Mesothelial cell of epicardium (in vitro differentiated cells): ENCODE results near the gene LUZP2. TPM values are rescaled to one million over a fixed set of nuclear protein-coding genes. Genes with fewer than 3 reads are reported as not detected.

ENCODE experiments used
- DNase-seq, 2 experiments: peaks; one replicate each; pipeline ENCODE4 v3.0.0; 2021; ENCODE audit warnings: low spot score in 2 of 2; ENCODE audit not compliant: unreplicated experiment in 2 of 2
- H3K27ac Mint-ChIP-seq: 2 replicates; pipeline ENCODE4 v1.8.0; 2021; ENCODE audit warnings: mixed read lengths
- H3K27me3 Mint-ChIP-seq: 2 replicates; pipeline ENCODE4 v1.8.0; 2021; ENCODE audit warnings: low read depth, mixed read lengths
- H3K36me3 Mint-ChIP-seq: 2 replicates; pipeline ENCODE4 v1.8.0; 2021; ENCODE audit warnings: mixed read lengths
- H3K4me1 Mint-ChIP-seq: 2 replicates; pipeline ENCODE4 v1.8.0; 2021; ENCODE audit warnings: mixed read lengths
- H3K4me3 Mint-ChIP-seq: 2 replicates; pipeline ENCODE4 v1.8.0; 2021; ENCODE audit warnings: mild to moderate bottlenecking, moderate library complexity, mixed read lengths
- H3K9me3 Mint-ChIP-seq: 2 replicates; pipeline ENCODE4 v1.8.0; 2021; ENCODE audit warnings: mixed read lengths
- total RNA-seq: library from RNA; stranded (reverse); gene quantifications from 3 replicates; pipeline ENCODE4 v1.2.1, GENCODE V29; 2021
- TF ChIP-seq, protein P1 (sequence below): fragments of 200-600 bp; sonication (generic); IDR thresholded peaks from one replicate; pipeline ENCODE4 v1.5.0; 2021; ENCODE audit warnings: antibody characterized with exemption; ENCODE audit not compliant: unreplicated experiment

LUZP2 gene
- total RNA-seq, 1 donor from 2014 or later: 4.5 TPM

- H3K27me3 Mint-ChIP-seq: no peaks in the 10 kb centered on the region
- H3K4me1 Mint-ChIP-seq: peaks cover 11% of the 10 kb centered on the region
- no peak overlapping the region for H3K27ac Mint-ChIP-seq
- H3K4me3 Mint-ChIP-seq: no peak overlapping the region
- H3K36me3 Mint-ChIP-seq: no peaks in the 10 kb centered on the region
- peaks cover 6% of the 10 kb centered on the region for H3K9me3 Mint-ChIP-seq
- TF ChIP-seq, protein P1, sequence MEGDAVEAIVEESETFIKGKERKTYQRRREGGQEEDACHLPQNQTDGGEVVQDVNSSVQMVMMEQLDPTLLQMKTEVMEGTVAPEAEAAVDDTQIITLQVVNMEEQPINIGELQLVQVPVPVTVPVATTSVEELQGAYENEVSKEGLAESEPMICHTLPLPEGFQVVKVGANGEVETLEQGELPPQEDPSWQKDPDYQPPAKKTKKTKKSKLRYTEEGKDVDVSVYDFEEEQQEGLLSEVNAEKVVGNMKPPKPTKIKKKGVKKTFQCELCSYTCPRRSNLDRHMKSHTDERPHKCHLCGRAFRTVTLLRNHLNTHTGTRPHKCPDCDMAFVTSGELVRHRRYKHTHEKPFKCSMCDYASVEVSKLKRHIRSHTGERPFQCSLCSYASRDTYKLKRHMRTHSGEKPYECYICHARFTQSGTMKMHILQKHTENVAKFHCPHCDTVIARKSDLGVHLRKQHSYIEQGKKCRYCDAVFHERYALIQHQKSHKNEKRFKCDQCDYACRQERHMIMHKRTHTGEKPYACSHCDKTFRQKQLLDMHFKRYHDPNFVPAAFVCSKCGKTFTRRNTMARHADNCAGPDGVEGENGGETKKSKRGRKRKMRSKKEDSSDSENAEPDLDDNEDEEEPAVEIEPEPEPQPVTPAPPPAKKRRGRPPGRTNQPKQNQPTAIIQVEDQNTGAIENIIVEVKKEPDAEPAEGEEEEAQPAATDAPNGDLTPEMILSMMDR: no peak
- DNase-seq: no peak
Measured at GRCh38 chr11:24896118-24896835, 399.4 kb downstream of the LUZP2 start.

DNA sequence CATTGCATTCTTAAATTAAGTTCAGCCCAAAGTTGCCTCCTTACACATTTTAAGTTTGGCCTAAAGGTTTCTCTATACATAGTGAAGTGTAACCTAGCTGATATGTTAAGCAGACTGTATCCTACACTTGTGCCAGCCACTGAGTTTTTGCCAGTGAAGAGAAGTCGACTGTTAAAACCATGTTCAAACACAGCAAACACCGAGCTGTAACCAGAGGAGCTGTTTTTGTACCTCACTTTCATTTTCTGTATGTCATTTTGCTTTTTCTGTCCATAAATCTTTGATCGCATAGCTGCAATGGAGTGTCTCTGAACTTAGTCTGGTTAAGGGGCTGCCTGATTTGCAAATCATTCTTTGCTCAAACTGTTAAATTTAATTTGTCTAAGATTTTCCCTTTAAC is 403.7 kb downstream of the LUZP2 start:
- Mint-ChIP-seq H3K27me3 (no peaks in the 10 kb centered on the region), H3K4me1 (peaks cover 12% of the 10 kb centered on the region), H3K27ac (peak overlapping the region; percentile 62), H3K36me3 (no peaks in the 10 kb centered on the region), H3K4me3 (no peak overlapping the region), H3K9me3 (peaks cover 4% of the 10 kb centered on the region)
- DNase-seq: no peak
- TF ChIP-seq, protein P1: no peak

GRCh38 chr11:24900960-24901549 is 404.2 kb downstream of the LUZP2 start:
- Mint-ChIP-seq H3K36me3 (no peaks in the 10 kb centered on the region), H3K4me3 (no peak overlapping the region), H3K9me3 (no peaks in the 10 kb centered on the region), H3K27ac (peak overlapping the region; percentile 62), H3K27me3 (no peaks in the 10 kb centered on the region), H3K4me1 (peaks cover 12% of the 10 kb centered on the region)
- TF ChIP-seq, protein P1: no peak
- no peak for DNase-seq

DNA sequence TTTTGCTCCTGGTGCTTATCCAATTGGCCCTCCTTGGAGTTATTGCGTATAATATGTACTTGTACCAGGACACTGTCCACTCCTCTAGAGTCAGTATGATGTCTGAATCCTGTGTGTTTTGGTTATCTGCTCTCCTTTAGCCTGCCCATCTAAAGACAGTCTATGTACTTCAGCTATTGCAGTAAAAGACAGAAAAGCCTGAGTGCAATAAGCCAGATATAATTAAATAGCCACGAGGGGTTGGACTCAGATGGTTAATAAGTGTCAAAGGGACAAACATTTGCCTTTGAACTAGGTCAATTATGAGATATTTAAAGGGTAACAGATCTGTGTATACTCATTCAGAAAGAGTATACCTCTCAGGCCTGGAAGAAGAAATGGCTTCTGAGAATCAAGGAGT is 406.7 kb downstream of the LUZP2 start:
- Mint-ChIP-seq H3K36me3 (no peaks in the 10 kb centered on the region), H3K9me3 (no peaks in the 10 kb centered on the region), H3K27me3 (no peaks in the 10 kb centered on the region), H3K4me3 (no peak overlapping the region), H3K4me1 (peaks cover 12% of the 10 kb centered on the region), H3K27ac (no peak overlapping the region)
- DNase-seq: no peak
- TF ChIP-seq, protein P1: no peak

GRCh38 chr11:24925091-24925490 is 428.2 kb downstream of the LUZP2 start:
- Mint-ChIP-seq H3K36me3 (peaks cover 8% of the 10 kb centered on the region), H3K4me1 (no peaks in the 10 kb centered on the region), H3K27ac (no peak overlapping the region), H3K27me3 (no peaks in the 10 kb centered on the region), H3K4me3 (no peak overlapping the region), H3K9me3 (peaks cover 38% of the 10 kb centered on the region)
- DNase-seq: no peak
- TF ChIP-seq, protein P1: no peak
